ENCODE results near the gene MEIS3.

DNA sequence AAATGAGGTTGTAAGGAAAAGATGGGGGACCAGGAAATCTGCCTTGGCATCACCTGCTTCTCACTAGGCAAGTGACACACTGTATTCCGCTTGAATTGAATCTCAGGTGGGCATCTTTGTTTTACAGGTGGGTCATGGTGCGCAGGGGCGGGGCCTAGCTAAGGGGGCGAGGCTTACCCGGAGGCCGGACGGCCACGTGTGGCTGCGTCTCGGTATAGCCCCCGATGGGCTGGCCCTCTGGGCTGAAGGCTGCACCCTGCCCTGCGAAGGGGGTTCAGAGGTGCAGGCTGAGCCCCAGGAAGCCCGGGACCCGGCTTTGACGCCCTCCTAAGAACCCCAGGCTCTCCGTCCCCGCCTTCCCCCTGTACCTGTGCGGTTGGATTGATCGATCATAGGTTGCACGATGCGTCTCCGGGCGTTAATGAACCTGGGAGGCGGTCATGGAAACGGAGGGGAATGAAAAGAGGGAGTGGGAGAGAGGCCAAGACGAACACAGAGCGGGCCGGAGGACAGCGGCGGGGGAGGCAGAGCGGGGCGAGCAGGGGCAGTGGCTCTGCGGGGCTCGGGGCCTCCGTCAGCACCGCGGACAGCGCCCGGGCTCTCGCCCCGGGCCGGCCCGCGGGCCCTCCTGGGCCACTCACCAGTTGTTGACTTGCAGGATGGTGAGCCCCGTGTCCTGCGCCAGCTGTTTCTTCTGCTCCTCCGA, 12.5 kb downstream of the MEIS3 start:
- TF ChIP-seq POLR2A (IDR thresholded peaks at IDR 0.05) (no peak), EP300 (IDR thresholded peaks at IDR 0.05) (no peak)
- TF ChIP-seq, protein P1, sequence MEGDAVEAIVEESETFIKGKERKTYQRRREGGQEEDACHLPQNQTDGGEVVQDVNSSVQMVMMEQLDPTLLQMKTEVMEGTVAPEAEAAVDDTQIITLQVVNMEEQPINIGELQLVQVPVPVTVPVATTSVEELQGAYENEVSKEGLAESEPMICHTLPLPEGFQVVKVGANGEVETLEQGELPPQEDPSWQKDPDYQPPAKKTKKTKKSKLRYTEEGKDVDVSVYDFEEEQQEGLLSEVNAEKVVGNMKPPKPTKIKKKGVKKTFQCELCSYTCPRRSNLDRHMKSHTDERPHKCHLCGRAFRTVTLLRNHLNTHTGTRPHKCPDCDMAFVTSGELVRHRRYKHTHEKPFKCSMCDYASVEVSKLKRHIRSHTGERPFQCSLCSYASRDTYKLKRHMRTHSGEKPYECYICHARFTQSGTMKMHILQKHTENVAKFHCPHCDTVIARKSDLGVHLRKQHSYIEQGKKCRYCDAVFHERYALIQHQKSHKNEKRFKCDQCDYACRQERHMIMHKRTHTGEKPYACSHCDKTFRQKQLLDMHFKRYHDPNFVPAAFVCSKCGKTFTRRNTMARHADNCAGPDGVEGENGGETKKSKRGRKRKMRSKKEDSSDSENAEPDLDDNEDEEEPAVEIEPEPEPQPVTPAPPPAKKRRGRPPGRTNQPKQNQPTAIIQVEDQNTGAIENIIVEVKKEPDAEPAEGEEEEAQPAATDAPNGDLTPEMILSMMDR (IDR thresholded peaks at IDR 0.05) = no peak
